GM18873 (cell line): ENCODE results near the gene APOL1.
"Not testable (repeated sequence)": the region's sequence is repeated elsewhere in the genome, so short reads cannot be mapped to it uniquely, and the experiment has no call there.

Source experiments
- ATAC-seq: cut with Tn5 transposase; IDR thresholded peaks from one replicate; pipeline ENCODE4 v1.9.1; 2021; ENCODE audit warnings: mild to moderate bottlenecking, moderate library complexity, moderate number of reproducible peaks; ENCODE audit not compliant: unreplicated experiment, low FRiP score

The APOL1 gene

DNA sequence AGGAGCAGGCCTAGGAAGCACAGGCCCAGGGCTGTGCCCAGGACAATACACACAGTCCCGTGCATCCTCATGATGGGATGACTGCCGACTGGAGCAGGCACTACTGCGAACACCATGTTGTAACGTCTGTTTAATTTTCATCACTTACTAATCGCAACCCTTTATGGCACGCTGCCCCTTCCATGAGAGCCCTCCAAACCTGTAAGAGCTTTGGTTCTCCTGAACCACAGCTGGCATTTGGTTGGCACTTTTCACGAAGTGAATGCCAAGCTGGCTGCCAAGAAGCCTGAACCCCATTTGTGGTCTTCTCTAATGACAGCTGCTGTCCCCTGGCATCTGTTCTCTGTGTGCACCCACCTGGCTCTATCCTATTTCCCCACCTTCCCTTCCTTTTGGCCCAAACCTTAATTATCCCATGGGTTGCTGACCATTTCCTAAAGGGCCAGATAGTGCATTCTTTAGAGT, 36.5 kb downstream of the APOL1 start:
- ATAC-seq = no peak

DNA sequence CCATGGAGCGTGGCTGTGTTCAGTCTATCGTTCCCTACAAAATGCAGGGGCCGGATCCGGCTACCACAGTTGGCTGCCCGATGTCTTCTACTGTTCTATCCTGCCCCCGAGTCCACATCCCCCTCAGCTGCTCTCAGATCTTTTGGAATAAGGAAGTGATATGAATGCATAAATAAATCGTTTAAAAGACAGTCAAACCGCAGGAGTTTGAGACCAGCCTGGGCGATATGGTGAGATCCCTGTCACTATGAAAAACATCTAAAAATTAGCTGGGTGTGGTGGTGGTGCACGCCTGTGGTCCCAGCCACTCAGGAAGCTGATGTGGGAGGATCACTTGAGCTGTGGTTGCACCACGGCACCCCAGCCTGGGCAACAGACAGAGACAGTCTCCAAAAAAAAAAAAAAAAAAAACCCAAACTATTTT, 37.0 kb downstream of the APOL1 start:
- not testable (repeated sequence) for ATAC-seq

DNA sequence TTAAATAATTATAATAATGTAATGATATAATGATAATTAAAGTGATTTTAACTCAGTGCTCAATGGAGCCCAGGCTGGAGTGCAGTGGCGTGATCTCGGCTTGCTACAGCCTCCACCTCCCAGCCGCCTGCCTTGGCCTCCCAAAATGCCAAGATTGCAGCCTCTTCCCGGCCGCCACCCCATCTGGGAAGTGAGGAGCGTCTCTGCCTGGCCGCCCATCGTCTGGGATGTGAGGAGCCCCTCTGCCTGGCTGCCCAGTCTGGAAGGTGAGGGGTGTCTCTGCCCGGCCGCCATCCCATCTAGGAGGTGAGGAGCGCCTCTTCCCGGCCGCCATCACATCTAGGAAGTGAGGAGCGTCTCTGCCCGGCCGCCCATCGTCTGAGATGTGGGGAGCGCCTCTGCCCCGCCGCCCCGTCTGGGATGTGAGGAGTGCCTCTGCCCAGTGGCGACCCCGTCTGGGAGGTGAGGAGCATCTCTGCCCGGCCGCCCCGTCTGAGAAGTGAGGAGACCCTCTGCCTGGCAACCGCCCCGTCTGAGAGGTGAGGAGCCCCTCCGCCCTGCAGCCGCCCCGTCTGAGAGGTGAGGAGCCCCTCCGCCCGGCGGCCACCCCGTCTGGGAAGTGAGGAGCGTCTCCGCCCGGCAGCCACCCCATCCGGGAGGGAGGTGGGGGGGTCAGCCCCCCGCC, 37.6 kb downstream of the APOL1 start:
- ATAC-seq = not testable (repeated sequence)

- ATAC-seq = no peak
These were observed 39.2 kb downstream of the APOL1 start for GRCh38 chr22:36291831-36292740.

GRCh38 chr22:36292823-36293530, 40.0 kb downstream of the APOL1 start:
- ATAC-seq = no peak

DNA sequence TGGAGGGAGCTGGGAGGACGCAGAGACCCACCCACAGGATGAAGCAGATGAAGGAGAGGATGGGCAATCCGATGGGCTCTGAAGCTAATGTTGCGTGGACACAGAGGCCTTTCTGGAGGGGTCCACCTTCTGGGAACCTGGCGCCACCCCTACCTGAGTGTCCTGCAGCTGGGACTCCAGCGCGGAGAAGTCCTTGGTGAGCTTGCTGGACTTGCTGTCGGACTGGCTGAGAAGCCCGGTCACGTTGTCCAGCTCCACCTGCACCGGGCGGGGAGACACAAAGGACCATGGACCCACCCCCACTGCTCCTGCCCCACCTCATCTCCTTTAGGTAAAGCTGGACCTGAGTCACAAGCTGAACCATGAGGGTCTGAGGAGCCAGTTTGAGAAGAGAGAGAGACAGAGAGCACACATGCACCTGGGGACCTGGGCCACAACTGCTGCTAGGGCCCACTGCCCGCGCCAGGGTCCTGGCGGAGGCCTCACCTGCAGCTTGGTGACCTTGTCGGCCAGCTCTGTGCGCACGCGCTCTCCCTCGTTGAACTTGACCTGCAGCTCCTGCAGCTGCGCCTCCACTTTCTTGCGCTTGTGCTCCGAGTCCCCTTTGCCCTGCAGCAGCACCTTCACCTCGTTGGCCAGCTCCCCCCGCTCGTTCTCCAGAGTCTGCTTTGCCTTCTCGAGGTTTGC, 40.8 kb downstream of the APOL1 start:
- no peak for ATAC-seq

GRCh38 chr22:36294293-36294620, 41.3 kb downstream of the APOL1 start:
- no peak for ATAC-seq

GRCh38 chr22:36294801-36295200, 41.9 kb downstream of the APOL1 start:
- ATAC-seq = no peak

DNA sequence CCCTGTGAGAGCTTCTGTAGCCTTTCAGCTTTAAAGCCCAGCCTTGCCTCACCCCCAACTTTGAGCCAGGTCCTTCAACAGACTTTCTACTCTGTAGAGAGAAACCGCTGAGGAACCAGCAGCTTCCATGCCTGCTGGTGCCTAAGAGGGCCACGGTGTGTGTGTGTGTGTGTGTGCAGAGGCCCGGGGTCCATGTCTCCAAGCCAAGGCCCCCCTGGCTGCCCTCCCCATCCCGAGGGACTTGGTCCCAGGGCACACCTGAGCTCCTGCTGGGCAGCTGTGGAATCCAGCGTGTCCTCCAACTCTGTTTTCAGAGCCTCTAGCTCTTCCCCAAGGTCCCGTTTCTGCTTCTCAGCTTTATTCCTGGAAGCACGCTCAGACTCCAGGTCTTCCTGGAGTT, 42.3 kb downstream of the APOL1 start:
- no peak for ATAC-seq

GRCh38 chr22:36296690-36297089, 43.8 kb downstream of the APOL1 start:
- no peak for ATAC-seq

- no peak for ATAC-seq
These were observed 44.6 kb downstream of the APOL1 start for GRCh38 chr22:36297568-36297967.

DNA sequence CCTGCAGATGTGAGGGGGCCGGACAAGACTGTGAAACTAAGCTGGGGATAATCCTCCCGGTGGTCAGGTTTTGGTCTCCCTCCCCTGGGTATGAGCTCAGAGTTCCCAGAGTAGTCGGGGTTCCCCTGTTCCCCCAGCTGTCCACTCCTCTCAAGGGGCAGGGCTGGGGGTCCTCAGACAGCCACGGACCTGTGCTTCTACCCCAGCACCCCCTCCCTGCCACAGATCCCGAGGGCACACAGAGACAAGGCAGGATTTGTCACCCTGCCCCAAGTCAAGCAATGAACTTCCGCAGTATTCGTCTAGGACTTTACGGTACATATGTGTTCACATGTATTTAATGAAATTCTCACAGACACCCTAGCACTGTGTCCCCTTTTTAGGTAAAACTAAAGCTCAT, 45.2 kb downstream of the APOL1 start:
- ATAC-seq = no peak

GRCh38 chr22:36298601-36299000, 45.7 kb downstream of the APOL1 start:
- no peak for ATAC-seq

DNA sequence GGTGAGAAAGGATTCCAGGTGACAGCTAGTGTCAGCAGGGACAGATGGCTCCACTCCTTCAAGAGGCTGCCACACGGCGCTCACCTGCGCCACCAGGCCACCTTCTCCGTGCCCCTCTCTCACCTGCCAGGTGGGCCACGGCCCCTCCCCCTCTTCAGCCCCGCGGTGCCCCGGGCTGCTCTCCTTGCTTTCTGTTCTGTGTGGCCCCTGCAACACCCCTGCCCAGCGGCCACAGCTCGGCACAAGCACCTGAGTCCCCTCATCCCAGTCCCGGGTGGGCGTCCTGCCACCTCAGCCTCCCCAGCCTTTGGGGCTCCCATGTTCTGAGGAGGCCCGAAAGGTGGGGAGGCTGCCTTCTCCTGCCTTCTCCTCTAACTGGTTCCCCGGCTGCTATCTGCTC, 46.4 kb downstream of the APOL1 start:
- ATAC-seq = no peak

GRCh38 chr22:36299911-36300310, 47.0 kb downstream of the APOL1 start:
- no peak for ATAC-seq

GRCh38 chr22:36300396-36301212, 47.7 kb downstream of the APOL1 start:
- ATAC-seq = no peak

GRCh38 chr22:36301384-36301828, 48.5 kb downstream of the APOL1 start:
- no peak for ATAC-seq

GRCh38 chr22:36301851-36302250, 48.9 kb downstream of the APOL1 start:
- ATAC-seq = no peak

DNA sequence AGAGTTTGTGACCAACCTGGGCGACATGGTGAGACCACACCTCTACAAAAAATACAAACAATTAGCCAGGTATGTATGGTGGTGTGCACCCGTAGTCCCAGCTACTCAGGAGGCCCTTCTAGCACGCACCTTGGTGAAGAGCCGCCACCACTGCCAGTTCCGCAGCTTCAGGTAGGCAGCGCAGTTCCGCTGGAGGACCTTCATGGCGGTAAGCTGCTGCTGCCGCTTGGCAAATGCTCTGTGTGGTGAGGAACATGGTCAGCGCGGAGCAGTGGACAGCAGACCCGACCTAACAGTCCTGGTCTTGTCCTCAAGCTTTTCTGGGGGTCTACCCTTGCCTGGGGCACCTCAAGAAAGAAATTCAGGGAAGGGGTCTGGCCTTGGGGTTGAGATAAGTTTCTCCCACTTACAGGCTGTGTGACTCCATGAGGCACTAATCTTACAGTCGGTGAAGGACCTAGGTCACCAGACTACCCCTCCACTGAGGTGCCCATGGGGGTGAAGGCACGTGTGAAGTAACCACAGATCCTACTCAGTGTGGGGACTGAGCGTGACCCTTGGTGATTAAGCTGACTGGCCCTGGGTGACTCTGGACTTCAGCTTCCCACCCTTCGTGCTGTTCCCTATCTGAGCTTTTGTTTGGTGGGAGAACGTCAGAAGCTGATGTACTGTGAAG, 49.6 kb downstream of the APOL1 start:
- no peak for ATAC-seq
